K562 (cell line): ENCODE measurements around the gene SAT2. TPM values are rescaled to one million over a fixed set of nuclear protein-coding genes. Genes with fewer than 3 reads are reported as not detected.

Experiments
- ATAC-seq: fragments of 200-7000 bp; cut with Tn5 transposase; 3 replicates; pipeline ENCODE4 v1.9.1; 2020; ENCODE audit warnings: moderate library complexity
- BruUV-seq: library from RNA; stranded (reverse); fragments of 400-500 nt; replicated peaks from 2 replicates; lab custom pipeline; 2021; lab: Mats Ljungman, UMichigan
- CTCF ChIA-PET: fragments of 300-600 bp; formaldehyde crosslinking; extraction: SDS; loops from one replicate; lab custom pipeline; 2021; ENCODE audit warnings: low intra/inter-chr PET ratio; lab: Yijun Ruan, JAX
- POLR2A ChIA-PET: fragments of 300-600, 350-650 bp; sonication (Branson Sonifier 250); formaldehyde crosslinking; extraction: SDS; loops from one replicate; lab custom pipeline; 2021; ENCODE audit warnings: antibody characterized with exemption, inconsistent platforms; lab: Yijun Ruan, JAX
- DNase-seq, 4 experiments: peaks; one replicate each; pipeline versions ENCODE4 v3.0.0 to v3.0.0-alpha.2; 2011 to 2018; ENCODE audit warnings: low spot score in 3 of 4, mixed read lengths in 3 of 4; ENCODE audit errors: extremely low read depth in 1 of 4
- FAIRE-seq: peaks from 2 replicates; lab custom pipeline; 2011; peaks lifted over from hg19 to GRCh38; lab: Jason Lieb, UNC
- H2AFZ ChIP-seq: 2 replicates; pipeline ENCODE4 v1.6.0; 2011; ENCODE audit warnings: low read depth, low read length, control low read depth, inconsistent platforms
- H3K27ac ChIP-seq: fragments of 200-600 bp; 3 replicates; pipeline ENCODE4 v1.8.0; 2011; ENCODE audit warnings: low read depth, mild to moderate bottlenecking, control low read depth, inconsistent platforms, low read length, moderate library complexity, mixed read lengths; ENCODE audit errors: extremely low read depth
- H3K27me3 ChIP-seq, 2 experiments: fragments of 300-600 bp in 1 of 2; 2 replicates in 1 of 2; 3 replicates in 1 of 2; pipeline versions ENCODE4 v1.6.0 to v1.8.0; 2011; ENCODE audit warnings: inconsistent platforms in 2 of 2, low read length in 2 of 2, mild to moderate bottlenecking in 1 of 2, mixed read lengths in 1 of 2, moderate library complexity in 1 of 2; ENCODE audit not compliant: control insufficient read depth in 2 of 2, insufficient read depth in 2 of 2
- H3K36me3 ChIP-seq: fragments of 300-600 bp; 3 replicates; pipeline ENCODE4 v1.8.0; 2011; ENCODE audit warnings: mild to moderate bottlenecking, low read length, inconsistent platforms; ENCODE audit not compliant: control insufficient read depth, insufficient read depth
- H3K4me1 ChIP-seq, 2 experiments: fragments of 200-600 bp in 1 of 2; replicated peaks in 1 of 2; 2 replicates in 1 of 2; 3 replicates in 1 of 2; pipeline versions ENCODE4 v1.5.1 to v1.8.0; 2011; ENCODE audit warnings: inconsistent platforms in 2 of 2, low read length in 2 of 2, mild to moderate bottlenecking in 1 of 2, mixed read lengths in 1 of 2, moderate library complexity in 1 of 2; ENCODE audit not compliant: control insufficient read depth in 2 of 2, insufficient read depth in 2 of 2
- H3K4me2 ChIP-seq: 2 replicates; pipeline ENCODE4 v1.6.1; 2011; ENCODE audit warnings: low read length, control low read depth, inconsistent platforms, mixed read lengths; ENCODE audit not compliant: insufficient read depth
- H3K4me3 ChIP-seq: fragments of 200-600 bp; sonication (generic), shearing (Covaris generic); 2 replicates; pipeline ENCODE4 v1.5.1; 2016; ENCODE audit warnings: control low read depth, inconsistent platforms
- H3K79me2 ChIP-seq: fragments of 200-600 bp; 3 replicates; pipeline ENCODE4 v1.8.0; 2011; ENCODE audit warnings: low read length, inconsistent platforms; ENCODE audit not compliant: control insufficient read depth, insufficient read depth
- H3K9ac ChIP-seq, 2 experiments: 2 replicates each; pipeline versions ENCODE4 v1.6.0 to v1.6.1; 2011; ENCODE audit warnings: low read depth in 2 of 2, low read length in 2 of 2, control low read depth in 1 of 2, inconsistent platforms in 1 of 2, mild to moderate bottlenecking in 1 of 2, mixed read lengths in 1 of 2; ENCODE audit not compliant: insufficient read depth in 1 of 2
- H3K9me1 ChIP-seq: one replicate; pipeline ENCODE4 v1.6.0; 2011; ENCODE audit warnings: inconsistent platforms, mild to moderate bottlenecking, low read length, moderate library complexity; ENCODE audit not compliant: control insufficient read depth, insufficient read depth
- H3K9me3 ChIP-seq: replicated peaks from 2 replicates; pipeline ENCODE4 v1.5.1; 2011; ENCODE audit warnings: low read depth, low read length, inconsistent platforms; ENCODE audit not compliant: control insufficient read depth, insufficient read depth
- H4K20me1 ChIP-seq: replicated peaks from 2 replicates; pipeline ENCODE4 v1.6.1; 2011; ENCODE audit warnings: low read length, inconsistent platforms, mixed read lengths; ENCODE audit not compliant: control insufficient read depth, insufficient read depth
- CBFA2T3 ChIP-seq: fragments of 450-650 bp; IDR thresholded peaks from 2 replicates; pipeline ENCODE4 v1.6.1; 2017
- CREBBP ChIP-seq: IDR thresholded peaks from one replicate; pipeline ENCODE4 v1.6.1; 2012; ENCODE audit warnings: low read depth, mild to moderate bottlenecking, control low read depth, inconsistent platforms, low read length
- PRDM10 ChIP-seq: fragments of 450-650 bp; IDR thresholded peaks from 2 replicates; pipeline ENCODE4 v1.6.1; 2018; ENCODE audit not compliant: partially characterized antibody
- SMARCA4 ChIP-seq: fragments of 450-650 bp; IDR thresholded peaks from 2 replicates; pipeline ENCODE4 v1.6.1; 2016
- SREBF1 ChIP-seq: fragments of 150-350 bp; IDR thresholded peaks from 2 replicates; pipeline ENCODE4 v1.6.1; 2014; ENCODE audit warnings: antibody characterized with exemption, low read depth, low read length, borderline replicate concordance
- TAF1 ChIP-seq: IDR thresholded peaks from 2 replicates; pipeline ENCODE4 v1.6.1; 2011; ENCODE audit warnings: mild to moderate bottlenecking, low read length, moderate library complexity; ENCODE audit not compliant: insufficient read depth, control insufficient read depth, severe bottlenecking; ENCODE audit errors: extremely low read depth
- ZFPM2 ChIP-seq: fragments of 250-450 bp; sonication (Bioruptor Pico); IDR thresholded peaks from 2 replicates; pipeline ENCODE4 v1.5.1; 2022; ENCODE audit warnings: mild to moderate bottlenecking
- ZNF224 ChIP-seq: sonication (generic); formaldehyde crosslinking; IDR thresholded peaks from 2 replicates; pipeline ENCODE4 v1.8.0; 2022; ENCODE audit warnings: mild to moderate bottlenecking, missing genetic modification reagents
- ZNF398 ChIP-seq: fragments of 250-450 bp; sonication (Bioruptor Pico); IDR thresholded peaks from 2 replicates; pipeline ENCODE4 v1.8.0; 2021; ENCODE audit warnings: moderate library complexity, mild to moderate bottlenecking, inconsistent platforms
- ZNF57 ChIP-seq: fragments of 450-650 bp; formaldehyde crosslinking; IDR thresholded peaks from 2 replicates; pipeline ENCODE4 v1.4.0; 2020; ENCODE audit warnings: mild to moderate bottlenecking, moderate library complexity
- WGBS: fragments of 100-300 bp; shearing (Covaris generic); methylation state at CpG from one replicate; pipeline ENCODE4 v1.1.6; 2016; ENCODE audit warnings: low coverage, mixed read lengths; ENCODE audit not compliant: insufficient coverage; ENCODE audit errors: missing lambda C conversion rate; 5-methylcytosine and 5-hydroxymethylcytosine counted together
- in situ Hi-C: fragments of 300-500 bp; cut with MboI; formaldehyde crosslinking; loops from 4 replicates; pipeline ENCODE4 v1.15.0; 2018; ENCODE audit warnings: inconsistent platforms, mixed read lengths
- intact Hi-C: fragments of 100-400 bp; cut with micrococcal nuclease; formaldehyde crosslinking; loops from 2 replicates; pipeline ENCODE4 v1.14.2; 2022
- polyA plus RNA-seq, 8 experiments: library from polyadenylated mRNA; depleted of rRNA in 4 of 8; stranded (reverse) in 5 of 8; unstranded in 3 of 8; fragments of >200 nt; fragmentation: Nextera tagmentation in 2 of 8; fragmentation: Illumina TruSeq in 1 of 8; extraction: Ambion mirVana in 2 of 8; extraction: Trizol in 1 of 8; gene quantifications; 2 replicates each; pipeline versions ENCODE4 v1.2.1 to v1.2.3, GENCODE V29; 2011 to 2014; ENCODE audit warnings: inconsistent platforms in 1 of 8, missing spikeins in 1 of 8
- total RNA-seq, 7 experiments: library from RNA; depleted of rRNA in 6 of 7; stranded (reverse); fragments of >200 nt in 6 of 7; fragmentation: Illumina TruSeq in 2 of 7; extraction: Trizol in 2 of 7; gene quantifications; 2 replicates each; pipeline versions ENCODE4 v1.2.1 to v1.2.3, GENCODE V29; 2011 to 2021; ENCODE audit warnings: low replicate concordance in 1 of 7
- TF ChIP-seq, protein P1 (sequence below): fragments of 250-450 bp; sonication (Bioruptor Pico); IDR thresholded peaks from 2 replicates; pipeline ENCODE4 v1.5.1; 2021; ENCODE audit warnings: mild to moderate bottlenecking
- TF ChIP-seq, protein P2 (sequence below): sonication (generic); formaldehyde crosslinking; IDR thresholded peaks from 2 replicates; pipeline ENCODE4 v1.8.0; 2023; ENCODE audit warnings: mild to moderate bottlenecking, missing genetic modification reagents

SAT2 gene
- total and polyA plus RNA-seq, 9 of the 15 experiments (the other 6 are each of a cell fraction or from before 2014, with no cell fraction given): 2.0 to 8.0 (median 5.3) TPM

- H3K9me3 ChIP-seq: no peaks in the 10 kb centered on the region
- peaks cover 8% of the 10 kb centered on the region; the same call in 1 of the 3 replicates for H3K79me2 ChIP-seq
- H3K4me1 ChIP-seq: peaks cover 4 to 18% of the 10 kb centered on the region in 2 experiments; a peak in 2 of 5 replicates
- no peak overlapping the region for H2AFZ ChIP-seq
- no peak for DNase-seq
- no peak overlapping the region for H3K4me2 ChIP-seq
- H4K20me1 ChIP-seq: no peaks in the 10 kb centered on the region
- POLR2A ChIA-PET: interaction anchor here (0.6 to 1.5 kb wide), 2 partner anchors 9 kb away, joined by 4 read pairs; partner anchors contain the start of gene MPDU1
- 78% methylated on average over 3 of the region's 12 CpGs for WGBS
- no peaks in the 10 kb centered on the region for H3K9me1 ChIP-seq
- H3K9ac ChIP-seq: no peak overlapping the region
- no peak overlapping the region for H3K27ac ChIP-seq
- no peak for FAIRE-seq
- no TSS peak for BruUV-seq
- peaks cover 85% of the 10 kb centered on the region; the same call in 2 of the 3 replicates for H3K36me3 ChIP-seq
- ATAC-seq: no peak
- in situ Hi-C loops (no loop called here), intact Hi-C loops (no loop called here)
- CTCF ChIA-PET: no interaction called here
- no peaks in the 10 kb centered on the region for H3K27me3 ChIP-seq
- no peak overlapping the region for H3K4me3 ChIP-seq
- no peak for TF ChIP-seq SREBF1
- no peak for TF ChIP-seq ZNF398 (CRISPR knock-in tag)
- no peak for TF ChIP-seq ZNF57 (CRISPR knock-in tag)
- TF ChIP-seq, protein P1, sequence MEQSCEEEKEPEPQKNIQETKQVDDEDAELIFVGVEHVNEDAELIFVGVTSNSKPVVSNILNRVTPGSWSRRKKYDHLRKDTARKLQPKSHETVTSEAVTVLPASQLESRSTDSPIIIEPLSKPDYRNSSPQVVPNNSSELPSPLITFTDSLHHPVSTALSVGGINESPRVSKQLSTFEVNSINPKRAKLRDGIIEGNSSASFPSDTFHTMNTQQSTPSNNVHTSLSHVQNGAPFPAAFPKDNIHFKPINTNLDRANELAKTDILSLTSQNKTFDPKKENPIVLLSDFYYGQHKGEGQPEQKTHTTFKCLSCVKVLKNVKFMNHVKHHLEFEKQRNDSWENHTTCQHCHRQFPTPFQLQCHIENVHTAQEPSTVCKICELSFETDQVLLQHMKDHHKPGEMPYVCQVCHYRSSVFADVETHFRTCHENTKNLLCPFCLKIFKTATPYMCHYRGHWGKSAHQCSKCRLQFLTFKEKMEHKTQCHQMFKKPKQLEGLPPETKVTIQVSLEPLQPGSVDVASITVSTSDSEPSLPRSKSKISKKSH (CRISPR knock-in tag): no peak
- TF ChIP-seq ZNF224 (CRISPR knock-in tag): no peak
- no peak for TF ChIP-seq ZFPM2 (CRISPR knock-in tag)
- TF ChIP-seq CREBBP: no peak
- no peak for TF ChIP-seq TAF1
- TF ChIP-seq PRDM10: no peak
- TF ChIP-seq, protein P2, sequence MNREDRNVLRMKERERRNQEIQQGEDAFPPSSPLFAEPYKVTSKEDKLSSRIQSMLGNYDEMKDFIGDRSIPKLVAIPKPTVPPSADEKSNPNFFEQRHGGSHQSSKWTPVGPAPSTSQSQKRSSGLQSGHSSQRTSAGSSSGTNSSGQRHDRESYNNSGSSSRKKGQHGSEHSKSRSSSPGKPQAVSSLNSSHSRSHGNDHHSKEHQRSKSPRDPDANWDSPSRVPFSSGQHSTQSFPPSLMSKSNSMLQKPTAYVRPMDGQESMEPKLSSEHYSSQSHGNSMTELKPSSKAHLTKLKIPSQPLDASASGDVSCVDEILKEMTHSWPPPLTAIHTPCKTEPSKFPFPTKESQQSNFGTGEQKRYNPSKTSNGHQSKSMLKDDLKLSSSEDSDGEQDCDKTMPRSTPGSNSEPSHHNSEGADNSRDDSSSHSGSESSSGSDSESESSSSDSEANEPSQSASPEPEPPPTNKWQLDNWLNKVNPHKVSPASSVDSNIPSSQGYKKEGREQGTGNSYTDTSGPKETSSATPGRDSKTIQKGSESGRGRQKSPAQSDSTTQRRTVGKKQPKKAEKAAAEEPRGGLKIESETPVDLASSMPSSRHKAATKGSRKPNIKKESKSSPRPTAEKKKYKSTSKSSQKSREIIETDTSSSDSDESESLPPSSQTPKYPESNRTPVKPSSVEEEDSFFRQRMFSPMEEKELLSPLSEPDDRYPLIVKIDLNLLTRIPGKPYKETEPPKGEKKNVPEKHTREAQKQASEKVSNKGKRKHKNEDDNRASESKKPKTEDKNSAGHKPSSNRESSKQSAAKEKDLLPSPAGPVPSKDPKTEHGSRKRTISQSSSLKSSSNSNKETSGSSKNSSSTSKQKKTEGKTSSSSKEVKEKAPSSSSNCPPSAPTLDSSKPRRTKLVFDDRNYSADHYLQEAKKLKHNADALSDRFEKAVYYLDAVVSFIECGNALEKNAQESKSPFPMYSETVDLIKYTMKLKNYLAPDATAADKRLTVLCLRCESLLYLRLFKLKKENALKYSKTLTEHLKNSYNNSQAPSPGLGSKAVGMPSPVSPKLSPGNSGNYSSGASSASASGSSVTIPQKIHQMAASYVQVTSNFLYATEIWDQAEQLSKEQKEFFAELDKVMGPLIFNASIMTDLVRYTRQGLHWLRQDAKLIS (CRISPR knock-in tag): no peak
- TF ChIP-seq CBFA2T3: no peak
- TF ChIP-seq SMARCA4: no peak
These were observed 34.3 kb downstream of the SAT2 start for GRCh38 chr17:7593296-7593695.
